Small intestine (tissue), 7 donors: Measurements from ENCODE around the gene QKI. TPM values are rescaled to one million over a fixed set of nuclear protein-coding genes. Genes with fewer than 3 reads are reported as not detected.

ENCODE experiments used
- DNase-seq, 2 donors: peaks; one replicate each; pipeline versions ENCODE4 v3.0.0 to v3.0.0-alpha.2; 2013
- FAIRE-seq: peaks from 2 replicates; lab custom pipeline; 2012; peaks lifted over from hg19 to GRCh38; lab: Jason Lieb, UNC
- H3K27ac ChIP-seq, 3 donors: one replicate each; pipeline ENCODE4 v1.5.1; 2013; ENCODE audit warnings: low read length in 2 of 3, mild to moderate bottlenecking in 2 of 3, control low read depth in 1 of 3, inconsistent platforms in 1 of 3, low read depth in 1 of 3, moderate library complexity in 1 of 3
- H3K27me3 ChIP-seq, 3 donors: one replicate each; pipeline ENCODE4 v1.6.1; 2013; ENCODE audit warnings: low read length in 3 of 3, inconsistent platforms in 1 of 3; ENCODE audit not compliant: control insufficient read depth in 3 of 3, insufficient read depth in 3 of 3
- H3K36me3 ChIP-seq, 3 donors: one replicate each; pipeline ENCODE4 v1.6.1; 2013; ENCODE audit warnings: low read length in 3 of 3, inconsistent platforms in 1 of 3, low read depth in 1 of 3, mild to moderate bottlenecking in 1 of 3, moderate library complexity in 1 of 3; ENCODE audit not compliant: control insufficient read depth in 3 of 3, insufficient read depth in 2 of 3
- H3K4me1 ChIP-seq, 3 donors: one replicate each; pipeline ENCODE4 v1.6.1; 2013; ENCODE audit warnings: low read length in 2 of 3, inconsistent platforms in 1 of 3, low read depth in 1 of 3, mild to moderate bottlenecking in 1 of 3, moderate library complexity in 1 of 3; ENCODE audit not compliant: control insufficient read depth in 3 of 3, insufficient read depth in 2 of 3
- H3K4me3 ChIP-seq, 3 donors: one replicate each; pipeline ENCODE4 v1.5.1; 2013; ENCODE audit warnings: low read length in 3 of 3, control low read depth in 1 of 3, inconsistent platforms in 1 of 3, low read depth in 1 of 3, mild to moderate bottlenecking in 1 of 3, moderate library complexity in 1 of 3
- H3K9me3 ChIP-seq, 2 donors: one replicate each; pipeline ENCODE4 v1.6.1; 2013; ENCODE audit warnings: low read depth in 1 of 2, low read length in 1 of 2; ENCODE audit not compliant: control insufficient read depth in 2 of 2, insufficient read depth in 1 of 2
- WGBS, 3 donors: extraction: QIAGEN DNeasy Blood & Tissue Kit; methylation state at CpG; one replicate each; pipeline ENCODE4 v1.1.7; 2013; 5-methylcytosine and 5-hydroxymethylcytosine counted together
- polyA plus RNA-seq, 4 donors: library from polyadenylated mRNA; stranded (reverse) in 3 of 4; unstranded in 1 of 4; fragments of 200-250 nt in 3 of 4; fragments of 120-200 nt in 1 of 4; gene quantifications; one replicate each; pipeline versions ENCODE4 v1.2.1 to v1.2.3, GENCODE V29; 2013
- donor health status: healthy with polysubstance abuse.
- donor health status: control.
- donor health status: control.
- donor health status: Bipolar disorder and iron deficiency.
- donor health status: healthy.

QKI gene
- polyA plus RNA-seq, 4 donors, result 2.5 to 18.9 (median 13.7) TPM

- 84 to 87% (median 86%) methylated on average over 7 of the region's 7 CpGs for WGBS, 3 donors
- Histone ChIP-seq H3K27ac (no peak overlapping the region), H3K27me3 (peaks cover 0 to 32% (median 0%) of the 10 kb centered on the region in 3 donors), H3K36me3 (no peaks in the 10 kb centered on the region), H3K9me3 (no peaks in the 10 kb centered on the region), H3K4me3 (no peak overlapping the region), H3K4me1 (no peaks in the 10 kb centered on the region)
- no peak for FAIRE-seq
- DNase-seq, result no peak
These were observed 11.9 kb upstream of the QKI start for GRCh38 chr6:163402616-163403015.

- WGBS, 3 donors, result 77 to 85% (median 81%) methylated on average over 10 of the region's 10 CpGs
- Histone ChIP-seq H3K27ac (peak overlapping the region in 2 of 3 donors; percentile 28 to 87), H3K36me3 (no peaks in the 10 kb centered on the region), H3K9me3 (no peaks in the 10 kb centered on the region), H3K27me3 (peaks cover 0 to 25% (median 0%) of the 10 kb centered on the region in 3 donors), H3K4me3 (no peak overlapping the region), H3K4me1 (no peaks in the 10 kb centered on the region)
- DNase-seq (no peak), FAIRE-seq (no peak)
These were observed 9.7 kb upstream of the QKI start for GRCh38 chr6:163404825-163405265.

- no peak for FAIRE-seq
- peak overlapping the region in 1 of 3 donors; percentile 3 for H3K4me3 ChIP-seq
These were observed 8.9 kb upstream of the QKI start for GRCh38 chr6:163405412-163406309.

GRCh38 chr6:163406366-163406765 is 8.2 kb upstream of the QKI start:
- Histone ChIP-seq H3K36me3 (no peaks in the 10 kb centered on the region), H3K9me3 (peaks cover 0 to 2% of the 10 kb centered on the region in 2 donors), H3K4me1 (no peaks in the 10 kb centered on the region), H3K27ac (no peak overlapping the region), H3K4me3 (no peak overlapping the region), H3K27me3 (peaks cover 0 to 25% (median 0%) of the 10 kb centered on the region in 3 donors)
- DNase-seq, result no peak
- FAIRE-seq, result no peak
- WGBS, 3 donors, result 61 to 78% (median 78%) methylated on average over 1 of the region's 1 CpG

More at GRCh38 chr6:163405412-163406309, 8.9 kb upstream of the QKI start:
- DNase-seq, result no peak
- H3K27me3 ChIP-seq, result peaks cover 0 to 23% (median 0%) of the 10 kb centered on the region in 3 donors
- H3K27ac ChIP-seq, result peak overlapping the region in 2 of 3 donors; percentile 2 to 87
- no peaks in the 10 kb centered on the region for H3K9me3 ChIP-seq
- no peaks in the 10 kb centered on the region for H3K4me1 ChIP-seq
- H3K36me3 ChIP-seq, result no peaks in the 10 kb centered on the region
- WGBS, 3 donors, result 48 to 58% (median 53%) methylated on average over 18 of the region's 18 CpGs

- WGBS, 3 donors, result 91 to 93% (median 93%) methylated on average over 2 of the region's 2 CpGs
- FAIRE-seq, result no peak
- H3K27ac ChIP-seq, result peak overlapping the region in 1 of 3 donors; percentile 45
These were observed 7.7 kb upstream of the QKI start for GRCh38 chr6:163406830-163407229.

GRCh38 chr6:163408352-163408991 is 6.0 kb upstream of the QKI start:
- no peaks in the 10 kb centered on the region for H3K4me1 ChIP-seq
- no peak overlapping the region for H3K4me3 ChIP-seq
- no peaks in the 10 kb centered on the region for H3K36me3 ChIP-seq
- 40 to 80% (median 57%) methylated on average over 9 of the region's 9 CpGs for WGBS, 3 donors
- H3K9me3 ChIP-seq, result peaks cover 0 to 3% of the 10 kb centered on the region in 2 donors
- no peak for FAIRE-seq
- peak in 1 of 2 donors; percentile 8 for DNase-seq
- peaks cover 0 to 34% (median 0%) of the 10 kb centered on the region in 3 donors for H3K27me3 ChIP-seq
- no peak overlapping the region for H3K27ac ChIP-seq

More at GRCh38 chr6:163406830-163407229, 7.7 kb upstream of the QKI start:
- Histone ChIP-seq H3K36me3 (no peaks in the 10 kb centered on the region), H3K9me3 (peaks cover 0 to 3% of the 10 kb centered on the region in 2 donors), H3K4me3 (no peak overlapping the region), H3K27me3 (peaks cover 0 to 27% (median 0%) of the 10 kb centered on the region in 3 donors), H3K4me1 (no peaks in the 10 kb centered on the region)
- DNase-seq, result no peak

- Histone ChIP-seq H3K27ac (no peak overlapping the region), H3K36me3 (no peaks in the 10 kb centered on the region), H3K4me1 (no peaks in the 10 kb centered on the region), H3K27me3 (peaks cover 0 to 39% (median 0%) of the 10 kb centered on the region in 3 donors), H3K4me3 (no peak overlapping the region), H3K9me3 (peaks cover 0 to 3% of the 10 kb centered on the region in 2 donors)
- no peak for DNase-seq
- no peak for FAIRE-seq
- 87 to 90% (median 88%) methylated on average over 12 of the region's 12 CpGs for WGBS, 3 donors
These were observed 4.8 kb upstream of the QKI start for GRCh38 chr6:163409712-163410111.

- Histone ChIP-seq H3K9me3 (peaks cover 0 to 3% of the 10 kb centered on the region in 2 donors), H3K27me3 (peaks cover 0 to 44% (median 0%) of the 10 kb centered on the region in 3 donors), H3K27ac (peak overlapping the region in 2 of 3 donors; percentile 44 to 82), H3K4me1 (no peaks in the 10 kb centered on the region), H3K4me3 (no peak overlapping the region), H3K36me3 (no peaks in the 10 kb centered on the region)
- FAIRE-seq (no peak), DNase-seq (no peak)
- 27 to 30% (median 29%) methylated on average over 1 of the region's 1 CpG for WGBS, 3 donors
These were observed 2.2 kb upstream of the QKI start for GRCh38 chr6:163412341-163412740.
